AG08395 (cell line): ENCODE measurements around the gene TH.

ENCODE experiments used
- DNase-seq: peaks from one replicate; pipeline ENCODE4 v3.0.0; 2012; ENCODE audit warnings: mixed read lengths, low spot score

TH gene

DNA sequence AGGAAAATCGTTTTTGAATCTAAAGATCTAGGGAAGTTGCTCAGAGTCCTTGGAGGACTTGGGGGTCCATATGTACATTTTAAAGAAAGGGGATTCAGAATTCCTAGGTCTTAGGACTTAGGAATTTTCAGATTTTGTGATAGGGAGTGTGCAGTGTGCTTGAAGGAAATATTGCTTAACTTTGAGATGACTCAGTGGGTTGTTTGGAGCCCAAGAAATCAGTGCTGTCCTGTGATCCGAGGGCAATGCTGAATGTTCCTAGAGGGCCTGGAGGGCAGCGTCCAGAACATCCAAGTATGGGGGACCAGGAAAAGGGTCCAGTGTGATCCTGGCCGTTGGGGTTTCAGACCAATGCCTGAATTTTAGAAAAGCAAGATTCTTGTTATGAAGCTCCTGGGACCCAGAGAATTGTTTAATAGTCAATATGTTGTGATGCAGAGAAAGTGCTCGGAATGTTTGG is 29.3 kb downstream of the TH start:
- peak; percentile 78 for DNase-seq

DNA sequence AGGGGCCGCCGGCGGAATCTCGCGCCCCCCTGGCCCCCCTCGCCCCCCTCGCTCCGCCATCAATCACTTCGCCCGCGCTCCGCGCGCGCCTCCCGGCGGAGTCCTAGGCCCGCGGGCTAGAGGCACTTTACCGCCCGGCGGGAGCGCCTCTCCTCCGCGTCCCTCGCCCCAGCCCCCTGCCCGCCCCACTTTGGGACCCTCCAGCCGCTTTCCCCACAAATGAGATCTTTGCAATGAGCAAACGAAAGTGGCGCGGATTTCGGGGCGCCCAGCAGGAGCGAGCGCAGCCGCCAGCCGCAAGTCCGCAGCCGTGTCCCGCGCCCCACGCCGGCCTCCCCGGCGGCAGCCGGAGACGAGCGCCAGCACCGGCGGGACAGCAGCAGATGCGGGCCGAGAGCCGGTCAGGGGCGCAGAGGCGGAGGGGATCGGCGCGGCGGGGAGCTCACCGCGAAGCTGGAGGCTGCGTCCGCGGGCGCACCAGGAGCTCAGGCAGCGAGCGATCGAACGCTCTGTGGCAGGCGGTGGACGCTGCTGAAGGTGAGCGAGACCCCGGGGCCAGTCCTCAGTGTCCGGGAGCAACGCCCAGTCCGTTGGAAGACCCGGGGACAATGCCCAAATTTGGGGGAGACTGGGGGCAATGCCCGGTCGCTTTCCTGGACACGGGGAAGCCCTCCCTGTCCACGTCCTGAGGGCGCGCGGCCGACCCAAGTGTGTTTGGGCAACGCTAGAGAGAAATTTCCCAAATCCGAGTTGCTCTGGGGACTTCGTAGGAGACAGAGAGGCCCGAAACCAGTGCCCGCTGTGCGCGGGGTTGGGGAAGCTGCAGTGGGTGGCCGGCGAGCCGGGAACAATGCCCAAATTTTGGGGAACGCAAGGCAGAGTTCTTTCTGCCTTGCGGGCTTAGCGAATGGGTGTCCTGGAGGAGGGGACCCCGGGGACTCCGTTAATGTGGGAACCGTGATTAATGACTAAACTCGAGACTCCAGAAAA is 30.9 kb downstream of the TH start:
- DNase-seq, result no peak

DNA sequence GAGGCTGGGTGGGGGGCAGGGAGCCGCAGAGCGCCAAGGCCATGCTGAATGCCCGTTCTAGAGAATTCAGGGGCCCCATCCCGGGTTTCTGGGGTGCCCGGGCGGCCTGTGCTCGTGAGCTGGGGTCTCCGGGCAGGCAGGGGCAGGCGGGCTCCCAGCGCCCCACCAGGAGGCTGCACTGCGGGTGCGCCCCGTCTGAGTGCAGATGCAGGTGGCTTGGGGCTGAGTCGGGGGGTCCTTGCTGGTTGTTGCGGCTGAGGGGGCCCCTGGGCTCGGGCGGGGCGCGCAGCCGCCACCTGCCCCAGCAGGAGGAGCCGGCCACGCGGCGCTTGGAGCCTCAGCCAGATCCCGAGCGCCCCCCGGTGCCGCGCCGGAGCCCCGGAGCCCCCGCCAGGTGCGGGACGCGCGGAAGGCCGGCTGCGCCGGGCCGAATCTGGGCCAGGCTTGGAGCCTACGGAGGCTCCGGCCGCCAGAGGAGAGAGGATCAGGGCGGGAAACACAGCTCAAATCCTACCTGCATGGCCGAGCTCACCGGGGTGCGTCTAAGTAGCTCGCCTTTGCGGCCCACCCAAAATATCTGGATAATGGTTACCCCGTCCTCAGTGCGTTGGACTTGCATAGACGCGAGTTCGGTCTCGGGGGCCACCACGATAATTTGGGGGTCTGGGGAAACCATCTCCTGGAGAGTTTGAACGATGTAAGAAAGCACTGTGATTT is 31.8 kb downstream of the TH start:
- DNase-seq, result no peak

DNA sequence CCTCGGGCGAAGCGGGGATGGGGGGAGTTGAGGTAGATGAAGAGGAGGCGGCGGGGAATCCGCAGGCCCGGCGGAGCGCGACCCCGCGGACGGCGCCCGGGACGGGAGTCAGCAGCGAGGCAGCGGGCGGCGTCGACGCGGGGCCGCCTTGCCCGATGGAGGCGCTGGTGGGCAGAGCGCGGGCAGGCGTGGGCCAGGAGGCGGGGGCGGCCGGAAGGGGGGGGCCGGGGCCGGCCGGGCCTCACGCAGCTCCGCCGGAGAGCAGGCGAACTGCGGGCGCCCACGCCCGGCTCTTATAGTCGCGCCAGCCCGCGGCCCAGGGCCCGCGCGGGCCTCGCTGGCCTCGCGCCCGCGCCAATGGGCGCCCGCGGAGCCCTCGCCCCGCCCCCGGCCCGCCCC is 32.5 kb downstream of the TH start, which contains the start of gene IGF2:
Gene IGF2, minus strand, starts transcription at position 267 of the 399 bp plus-strand sequence. CDS start 3,866 bp downstream, outside the sequence.
- DNase-seq, result no peak

DNA sequence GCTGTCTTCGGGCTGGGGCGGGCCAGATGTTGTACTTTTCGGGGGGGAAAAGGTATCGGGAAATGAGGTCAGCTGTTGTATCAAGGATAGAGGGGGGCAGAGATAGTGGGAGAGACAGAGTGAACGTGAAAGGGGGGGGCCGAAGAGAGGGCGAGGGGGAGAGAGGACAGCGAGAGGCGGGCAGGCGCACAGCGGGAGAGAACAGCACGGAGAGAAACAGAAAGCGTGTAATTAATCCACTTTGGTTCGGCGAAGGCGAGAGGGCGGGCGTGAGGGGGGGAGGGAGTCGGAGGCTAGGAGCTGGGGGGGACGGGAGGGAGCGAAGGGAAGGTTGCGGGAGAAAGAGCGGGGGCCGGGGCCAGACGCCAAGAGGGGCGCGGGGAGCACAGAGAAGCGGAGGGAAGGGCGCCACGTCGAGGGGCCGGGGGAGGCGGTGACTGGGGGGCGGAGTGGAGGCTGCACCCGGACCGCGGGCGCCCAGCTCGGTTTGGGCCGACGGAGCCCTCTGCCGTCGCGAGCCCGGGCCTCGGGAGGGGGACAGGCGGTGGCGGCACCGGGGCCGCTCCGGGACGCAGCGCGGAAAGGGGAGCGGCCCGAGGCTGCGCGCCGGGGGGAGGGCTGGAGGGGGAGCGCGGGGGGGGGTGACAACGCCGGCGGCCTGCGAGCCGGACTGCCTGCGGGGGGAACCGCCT is 33.0 kb downstream of the TH start:
- DNase-seq, result no peak

DNA sequence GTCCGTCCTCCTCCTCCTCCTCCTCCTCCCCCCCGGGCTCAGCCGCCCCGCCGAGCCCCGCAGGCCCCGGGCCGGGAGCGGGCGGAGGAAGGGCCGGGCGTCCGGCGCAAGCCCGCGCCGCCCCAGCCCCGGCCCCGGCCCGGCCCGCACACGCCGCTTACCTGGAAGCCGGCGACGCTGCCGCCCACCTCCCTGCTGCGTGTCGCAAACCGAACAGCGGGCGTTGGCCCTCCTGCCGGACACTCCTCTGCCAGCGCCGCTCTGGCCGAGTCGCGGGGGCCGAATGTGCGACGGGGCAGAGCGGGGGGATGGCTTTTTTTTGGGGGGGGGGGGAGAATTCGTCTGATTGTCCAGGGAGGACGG is 33.6 kb downstream of the TH start:
- no peak for DNase-seq

DNA sequence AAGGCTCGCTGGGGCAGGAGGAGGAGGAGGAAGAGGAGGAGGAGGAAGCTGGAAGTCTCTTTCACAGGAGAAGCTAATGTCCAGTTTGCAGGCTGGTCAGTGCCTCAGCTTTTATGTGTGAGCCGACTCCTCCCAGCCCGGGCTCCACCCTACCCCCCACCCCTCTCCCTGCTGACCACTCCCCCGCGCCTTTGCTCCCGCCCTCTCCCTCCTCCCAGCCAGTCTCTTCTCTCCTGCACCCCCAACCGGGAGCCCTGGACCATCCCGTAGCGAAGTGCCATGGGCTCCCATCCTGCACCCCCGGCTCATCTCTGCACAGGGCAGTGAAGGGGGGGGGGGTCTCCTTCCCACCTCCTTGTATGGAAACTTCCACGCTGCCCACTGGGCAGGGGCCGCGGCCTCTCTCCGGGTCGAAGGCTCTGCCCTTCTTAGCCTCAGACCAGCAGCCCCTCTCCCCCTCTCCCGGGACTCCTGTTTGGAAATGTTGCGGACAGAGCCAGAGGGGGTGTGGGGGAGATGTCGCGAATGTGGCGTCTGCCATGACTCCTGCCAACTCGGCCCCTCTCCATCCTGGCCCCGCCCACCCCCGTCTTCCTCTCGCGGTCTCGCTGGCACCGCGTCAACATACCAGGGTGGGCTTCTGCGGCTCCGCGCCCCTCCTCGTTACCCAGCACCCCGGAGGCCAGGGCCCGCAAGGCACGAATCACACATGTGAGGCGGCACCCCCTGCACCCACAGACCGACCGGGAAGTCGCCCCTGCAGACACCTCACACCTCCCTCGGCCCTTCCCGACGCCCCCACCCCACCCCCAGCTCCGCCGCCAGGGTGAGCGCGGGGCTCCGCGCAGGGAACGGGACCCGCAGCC is 34.2 kb downstream of the TH start:
- peak; percentile 76 for DNase-seq

DNA sequence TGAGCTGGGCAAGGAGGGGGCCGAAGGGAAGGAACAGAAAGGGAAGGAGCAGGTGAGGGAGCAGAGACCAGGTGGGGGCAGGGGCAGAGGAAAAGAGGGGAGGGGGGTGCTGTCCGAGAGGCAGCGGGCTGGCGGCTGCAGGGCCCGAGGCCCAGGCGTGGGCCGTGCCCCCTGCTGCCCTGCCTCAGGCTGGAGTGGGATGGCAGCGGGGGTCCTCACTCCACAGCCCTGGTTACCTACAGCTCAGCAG is 34.7 kb downstream of the TH start:
- no peak for DNase-seq

DNA sequence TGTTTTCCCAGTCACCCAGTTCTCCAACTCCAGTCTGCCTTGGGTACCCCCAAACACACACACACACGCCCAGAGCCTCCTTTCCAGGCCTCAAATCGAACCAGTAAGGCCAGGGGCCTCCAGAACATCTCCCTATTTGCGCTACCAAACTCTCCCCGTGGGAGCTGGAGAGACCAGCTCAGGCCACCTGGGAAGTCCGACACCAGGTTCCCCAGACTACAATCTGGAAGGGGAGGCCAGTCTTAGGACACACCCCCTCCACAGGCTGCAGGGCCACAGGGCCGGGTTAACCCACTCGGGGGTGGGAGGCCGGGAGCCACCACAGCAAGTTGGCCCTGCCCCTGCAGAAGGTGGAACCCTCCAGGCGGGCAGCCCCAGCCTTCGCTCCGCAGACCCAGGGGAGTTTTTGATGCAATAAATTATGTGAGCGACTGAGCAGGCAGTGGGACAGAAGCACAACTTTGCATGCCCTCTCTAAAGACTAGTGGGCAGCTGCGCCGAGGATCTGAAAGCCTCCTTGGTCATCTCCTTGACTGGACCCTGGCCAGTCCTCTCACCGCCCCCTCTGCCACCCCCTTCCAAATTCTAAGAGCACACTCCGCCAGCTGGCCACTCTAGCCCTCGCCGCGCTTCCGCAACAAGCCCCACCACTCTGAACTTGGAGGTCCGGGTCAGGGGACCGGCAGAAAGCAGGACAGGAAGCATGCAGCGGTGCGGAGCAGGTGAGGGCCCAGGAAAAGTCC is 35.2 kb downstream of the TH start:
- DNase-seq, result no peak

DNA sequence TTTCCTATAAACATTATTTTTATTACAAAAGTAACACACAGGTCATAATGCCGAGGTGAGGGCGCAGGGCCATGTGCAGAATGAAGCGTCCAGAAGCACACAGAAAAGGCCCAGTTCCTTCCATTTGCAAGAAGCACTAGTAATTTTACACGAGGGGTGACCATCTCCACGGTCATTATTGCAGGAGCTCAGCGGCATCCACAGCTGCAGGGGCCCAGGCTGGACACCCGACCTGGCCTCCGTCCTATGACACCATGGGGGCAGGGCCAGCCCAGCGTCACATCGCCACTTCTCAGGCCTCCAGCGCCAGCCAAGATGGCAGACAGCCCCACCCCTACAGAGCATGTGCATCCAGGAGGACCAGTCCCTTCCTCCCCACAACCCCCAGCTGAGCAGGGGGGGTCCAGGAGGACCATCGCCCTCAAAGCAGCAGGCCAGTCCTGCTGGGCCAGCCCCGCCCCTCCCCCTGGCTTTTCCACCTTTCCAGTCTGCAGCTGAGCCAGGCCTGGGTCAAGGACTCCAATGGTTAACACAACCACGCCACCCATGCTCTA is 35.9 kb downstream of the TH start:
- no peak for DNase-seq

DNA sequence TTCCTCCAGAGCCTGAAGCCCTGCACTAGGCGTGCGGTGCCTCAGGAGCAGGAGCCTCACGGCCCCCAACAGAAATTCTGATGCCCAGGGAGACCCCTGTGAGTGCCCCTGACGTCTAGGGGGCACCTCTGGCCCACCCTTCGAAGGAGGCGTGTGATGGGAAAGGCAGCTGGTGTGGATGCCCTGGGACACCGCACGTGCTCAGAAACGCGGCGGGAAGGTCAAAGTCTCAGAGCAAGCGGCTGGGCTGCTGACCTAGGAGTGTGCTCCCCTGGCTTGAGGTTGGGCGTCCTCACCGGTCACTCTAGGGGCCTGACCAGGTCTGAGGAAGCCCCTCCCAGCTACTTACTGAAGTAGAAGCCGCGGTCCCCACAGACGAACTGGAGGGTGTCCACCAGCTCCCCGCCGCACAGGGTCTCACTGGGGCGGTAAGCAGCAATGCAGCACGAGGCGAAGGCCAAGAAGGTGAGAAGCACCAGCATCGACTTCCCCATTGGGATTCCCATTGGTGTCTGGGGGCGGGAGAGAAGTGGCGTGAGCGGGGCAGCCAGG is 36.5 kb downstream of the TH start:
- no peak for DNase-seq

DNA sequence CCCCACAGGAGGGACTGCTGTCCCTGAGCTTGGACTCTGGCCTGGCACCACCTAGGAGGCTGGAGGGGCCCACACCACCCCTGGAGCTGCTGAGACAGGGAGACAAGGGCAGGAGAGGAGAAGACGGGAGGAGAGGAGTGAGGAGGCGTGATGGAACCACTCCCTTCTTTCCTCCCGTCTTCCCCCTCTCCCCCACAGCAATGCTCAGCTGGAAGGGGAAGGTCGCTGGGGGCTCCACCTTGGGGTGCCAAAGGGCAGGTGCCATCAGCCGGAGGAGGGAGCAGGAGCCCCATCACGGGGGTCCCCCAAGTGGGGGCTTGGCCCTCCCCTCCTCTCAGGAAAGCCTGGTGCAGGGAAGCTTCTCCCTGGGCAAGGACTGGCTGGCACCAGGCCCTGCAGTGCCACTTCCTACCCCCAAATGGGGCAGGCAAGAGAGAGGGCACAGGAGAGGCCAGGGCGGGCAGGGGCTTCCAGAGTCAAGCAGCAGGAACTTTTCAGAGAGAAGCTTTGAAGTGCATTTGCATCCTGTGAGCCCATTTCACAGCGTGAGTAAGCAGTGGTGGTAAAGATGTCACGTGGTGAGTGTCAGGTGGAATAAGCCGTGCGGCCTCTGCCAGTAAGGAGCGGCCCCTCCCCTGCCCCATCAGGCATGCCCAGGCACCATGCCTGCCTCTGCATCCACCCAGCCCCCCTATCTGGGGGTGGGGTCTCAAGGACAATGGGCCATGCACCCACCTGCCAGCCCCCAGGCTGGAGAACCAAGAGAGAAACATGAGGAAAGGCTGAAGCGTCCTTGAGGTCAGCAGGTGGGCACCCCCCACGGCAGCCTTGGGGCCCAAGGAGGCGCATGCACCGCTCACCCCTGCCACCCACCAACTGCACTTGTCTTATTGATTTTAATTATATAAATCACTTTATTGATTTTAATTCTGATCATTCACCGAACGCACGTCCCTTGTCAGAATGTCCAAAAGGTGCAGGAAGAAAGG is 37.3 kb downstream of the TH start:
- DNase-seq, result no peak

DNA sequence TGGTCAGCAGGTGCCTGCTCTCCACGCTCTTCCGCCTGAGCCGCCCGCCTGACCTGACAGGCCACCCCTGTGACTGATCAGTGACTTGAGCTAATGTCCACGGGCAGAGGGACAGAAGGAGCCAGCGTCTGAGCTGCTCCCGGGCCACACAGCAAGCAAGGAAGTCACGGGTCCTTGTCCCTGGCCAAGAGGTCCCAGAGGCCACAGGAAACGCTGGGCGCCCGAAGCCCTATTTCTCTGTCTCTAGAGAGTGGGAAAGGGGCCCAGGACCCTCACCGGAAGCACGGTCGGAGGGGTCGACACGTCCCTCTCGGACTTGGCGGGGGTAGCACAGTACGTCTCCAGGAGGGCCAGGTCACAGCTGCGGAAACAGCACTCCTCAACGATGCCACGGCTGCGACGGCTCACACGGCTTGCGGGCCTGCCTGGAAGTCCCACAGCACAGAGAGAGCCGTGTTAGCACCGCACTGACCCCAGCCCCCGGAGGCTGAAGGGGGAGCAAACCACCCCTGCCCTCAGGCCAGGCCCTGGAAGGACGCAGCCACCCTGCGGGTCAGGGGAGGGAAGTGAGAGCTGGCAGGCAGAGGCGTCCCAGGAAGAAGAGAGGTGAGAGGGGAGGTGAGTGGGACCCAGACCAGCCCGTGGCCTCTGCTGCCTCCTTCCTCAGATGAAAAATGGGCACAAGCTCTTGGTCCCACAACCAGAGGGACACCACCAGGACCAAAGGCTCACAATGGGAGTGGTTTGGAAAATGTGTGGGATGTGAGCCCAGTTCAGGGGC is 38.2 kb downstream of the TH start:
- no peak for DNase-seq

DNA sequence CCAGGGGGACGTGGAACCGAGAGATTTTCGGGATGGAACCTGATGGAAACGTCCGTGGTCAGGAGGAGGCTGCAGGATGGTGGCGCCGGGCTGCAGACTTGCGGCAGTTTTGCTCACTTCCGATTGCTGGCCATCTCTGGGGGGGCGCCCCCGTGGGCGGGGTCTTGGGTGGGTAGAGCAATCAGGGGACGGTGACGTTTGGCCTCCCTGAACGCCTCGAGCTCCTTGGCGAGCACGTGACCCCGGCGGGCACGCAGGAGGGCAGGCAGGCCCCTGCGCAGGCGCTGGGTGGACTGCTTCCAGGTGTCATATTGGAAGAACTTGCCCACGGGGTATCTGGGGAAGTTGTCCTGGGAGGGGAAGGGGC is 38.8 kb downstream of the TH start:
- no peak for DNase-seq

DNA sequence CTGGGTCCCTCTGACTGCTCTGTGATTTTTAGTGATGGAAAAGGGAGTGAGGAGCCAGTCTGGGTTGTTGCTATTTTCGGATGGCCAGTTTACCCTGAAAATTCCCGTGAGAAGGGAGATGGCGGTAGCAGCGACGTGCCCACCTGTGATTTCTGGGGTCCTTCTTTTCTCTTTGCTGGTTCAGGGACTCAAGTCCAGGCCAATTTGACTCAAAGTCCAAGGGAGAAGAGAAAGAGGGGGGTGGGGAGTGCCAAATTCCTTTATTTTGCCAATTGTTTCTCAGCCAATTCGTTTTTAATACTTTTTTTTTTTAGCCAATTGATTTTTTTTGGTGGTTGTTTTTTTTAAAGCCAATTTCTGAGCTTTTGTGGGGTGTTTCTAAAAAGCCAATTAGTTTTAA is 39.4 kb downstream of the TH start:
- DNase-seq, result no peak

DNA sequence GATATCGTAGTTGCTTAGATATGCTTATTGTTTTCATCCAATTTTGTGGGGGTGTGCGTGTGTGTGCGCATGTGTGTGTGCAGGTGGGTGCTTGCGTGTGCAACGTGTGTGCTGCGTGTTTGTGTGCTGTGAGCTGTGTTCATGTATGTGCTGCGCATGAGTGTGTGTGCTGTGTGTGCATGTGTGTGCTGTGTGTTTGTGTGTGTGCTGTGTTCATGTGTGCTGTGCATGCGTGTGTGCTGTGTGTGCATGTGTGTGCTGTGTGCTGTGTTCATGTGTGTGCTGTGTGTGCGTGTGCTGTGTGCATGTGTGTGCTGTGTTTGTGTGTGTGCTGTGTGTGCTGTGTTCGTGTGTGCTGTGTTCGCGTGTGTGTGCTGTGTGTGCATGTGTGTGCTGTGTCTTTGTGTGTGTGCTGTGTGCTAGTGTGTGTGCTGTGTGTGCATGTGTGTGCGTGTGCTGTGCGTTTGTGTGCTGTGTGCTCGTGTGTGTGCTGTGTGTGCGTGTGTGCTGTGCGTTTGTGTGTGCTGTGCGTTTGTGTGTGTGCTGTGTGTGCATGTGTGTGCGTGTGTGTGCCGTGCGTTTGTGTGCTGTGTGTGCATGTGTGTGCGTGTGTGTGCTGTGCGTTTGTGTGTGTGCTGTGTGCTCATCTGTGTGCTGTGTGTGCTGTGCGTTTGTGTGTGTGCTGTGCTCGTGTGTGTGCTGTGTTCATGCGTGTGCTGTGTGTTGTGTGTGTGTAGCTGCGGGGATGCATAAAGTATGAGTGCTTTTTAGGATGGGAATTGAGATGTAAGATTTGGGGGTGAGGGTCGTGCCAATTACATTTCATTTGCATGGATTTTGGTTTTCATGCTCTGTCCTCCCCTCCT is 40.0 kb downstream of the TH start:
- DNase-seq, result no peak

DNA sequence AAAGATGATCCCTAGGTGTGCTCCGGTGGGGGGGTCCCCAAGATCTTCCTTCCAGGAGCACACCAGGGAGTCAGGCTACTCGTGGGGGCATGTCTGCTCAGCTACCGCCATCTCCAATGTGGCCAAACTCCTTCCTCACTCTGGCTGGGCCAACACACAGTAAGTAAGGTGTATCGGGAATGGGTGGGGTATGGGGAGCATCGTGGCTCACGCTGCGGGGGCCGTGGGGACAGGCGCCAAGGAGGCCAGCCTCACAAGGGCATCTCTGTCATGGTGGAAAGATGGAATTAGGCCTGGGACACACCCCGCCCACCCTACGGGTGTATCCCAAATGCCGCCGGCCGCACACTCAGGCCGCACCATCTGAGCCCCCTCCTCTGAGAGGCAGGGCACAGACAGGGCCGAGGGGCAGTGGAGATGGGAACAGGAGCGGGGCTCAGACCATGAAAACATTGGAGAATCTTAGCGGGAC is 40.7 kb downstream of the TH start:
- DNase-seq, result no peak
